ENCODE measurements around the gene PALLD.
A peak's percentile ranks its signal among the peaks of the same experiment; 100 is the strongest.
"Not testable (repeated sequence)": the region's sequence is repeated elsewhere in the genome, so short reads cannot be mapped to it uniquely, and the experiment has no call there.

PALLD gene

DNA sequence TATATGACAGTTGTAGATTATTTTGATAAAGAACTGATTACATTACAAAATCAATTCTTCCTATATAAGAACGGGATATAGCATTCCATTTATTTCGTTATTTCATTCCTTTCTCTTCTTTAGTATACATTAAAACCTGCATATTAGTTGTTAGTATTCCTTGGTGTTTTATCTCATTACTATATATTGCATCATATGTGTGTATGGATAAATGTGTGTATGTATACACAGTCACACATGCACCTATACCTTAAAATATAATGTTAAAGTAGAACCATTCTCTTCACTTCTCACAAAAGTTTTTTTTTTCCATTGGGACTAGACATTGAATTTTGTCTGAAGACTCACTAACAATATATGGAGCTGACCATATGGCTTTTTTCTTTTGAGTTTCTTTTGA lies 5.3 kb upstream of the PALLD start:
- DNase-seq (ENCODE audit: low spot score): no peak

DNA sequence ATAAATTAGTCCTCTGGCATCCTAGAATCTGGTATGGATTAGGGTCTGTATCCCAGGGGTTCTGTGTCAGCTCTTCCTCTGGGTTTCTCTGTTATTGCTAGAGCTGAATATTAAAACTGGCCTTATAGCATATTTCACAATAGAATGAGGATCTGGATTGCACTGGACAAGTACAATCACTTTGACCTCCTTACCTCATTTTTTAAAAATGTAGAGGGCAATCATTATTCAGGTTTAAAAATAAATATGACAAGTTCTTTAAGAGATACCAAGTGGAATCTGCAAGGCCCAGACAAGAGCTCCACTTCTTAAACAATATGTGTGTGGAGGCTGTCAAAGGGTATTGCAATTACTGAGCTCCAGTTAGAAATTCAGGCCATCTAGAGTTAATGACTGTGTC lies 1.4 kb downstream of the PALLD start:
- DNase-seq (ENCODE audit: low spot score): no peak

DNA sequence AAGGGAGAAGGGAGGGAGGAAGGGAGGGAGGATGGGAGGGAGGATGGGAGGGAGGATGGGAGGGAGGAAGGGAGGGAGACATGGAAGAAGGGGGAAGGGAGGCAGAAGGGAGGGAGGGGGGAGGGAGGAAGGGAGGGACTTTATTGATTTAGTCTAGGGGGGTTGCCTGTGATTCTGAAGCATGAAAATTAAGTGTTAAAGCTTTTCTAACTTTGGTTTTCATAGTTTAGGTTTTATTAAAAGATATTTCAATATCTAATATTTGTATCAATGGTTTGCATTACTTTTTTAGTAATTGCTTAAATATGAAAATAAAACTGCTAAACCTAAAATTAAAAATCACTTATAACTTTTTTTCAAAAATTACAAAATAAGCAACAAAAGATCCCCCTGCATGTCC lies 2.4 kb downstream of the PALLD start:
- no peak for DNase-seq (ENCODE audit: low spot score)

DNA sequence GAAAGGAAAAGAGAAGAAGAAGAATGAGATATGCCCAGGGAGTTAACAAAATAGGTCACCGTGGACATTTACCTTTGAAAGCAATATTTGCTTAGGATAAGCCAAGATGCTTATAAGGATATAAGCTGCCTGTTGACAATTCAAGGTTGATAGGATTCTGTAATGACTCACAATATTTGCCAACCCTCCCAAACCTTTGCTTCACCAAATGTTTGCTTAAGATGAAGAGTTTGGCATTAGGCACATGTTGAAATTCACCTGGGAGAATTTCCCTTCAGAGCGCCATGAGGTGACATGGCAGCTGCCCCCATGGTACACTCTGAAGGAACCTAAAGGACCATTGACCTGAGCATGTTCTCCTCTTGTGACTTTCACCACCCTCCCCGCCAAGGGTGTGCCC lies 4.6 kb downstream of the PALLD start:
- DNase-seq (ENCODE audit: low spot score): no peak

DNA sequence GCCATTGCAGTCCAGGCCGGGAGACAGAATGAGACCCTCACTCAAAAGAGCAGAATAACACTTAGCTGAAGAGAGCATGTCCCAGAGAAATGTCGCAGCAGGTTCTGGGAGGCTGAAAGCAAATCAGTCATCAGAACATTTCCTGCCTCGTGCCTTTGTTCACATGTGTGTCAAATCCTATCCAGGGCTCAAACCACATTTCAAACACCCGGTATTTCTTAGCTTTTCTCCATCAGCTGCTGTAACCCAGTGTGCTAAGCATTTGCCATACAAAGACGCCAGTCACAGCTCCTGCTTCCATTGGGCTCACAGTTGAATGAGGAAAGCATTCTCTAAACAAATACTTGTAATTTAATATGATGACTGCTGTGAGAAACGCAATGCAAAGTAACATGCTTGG lies 6.0 kb downstream of the PALLD start:
- DNase-seq (ENCODE audit: low spot score): no peak

DNA sequence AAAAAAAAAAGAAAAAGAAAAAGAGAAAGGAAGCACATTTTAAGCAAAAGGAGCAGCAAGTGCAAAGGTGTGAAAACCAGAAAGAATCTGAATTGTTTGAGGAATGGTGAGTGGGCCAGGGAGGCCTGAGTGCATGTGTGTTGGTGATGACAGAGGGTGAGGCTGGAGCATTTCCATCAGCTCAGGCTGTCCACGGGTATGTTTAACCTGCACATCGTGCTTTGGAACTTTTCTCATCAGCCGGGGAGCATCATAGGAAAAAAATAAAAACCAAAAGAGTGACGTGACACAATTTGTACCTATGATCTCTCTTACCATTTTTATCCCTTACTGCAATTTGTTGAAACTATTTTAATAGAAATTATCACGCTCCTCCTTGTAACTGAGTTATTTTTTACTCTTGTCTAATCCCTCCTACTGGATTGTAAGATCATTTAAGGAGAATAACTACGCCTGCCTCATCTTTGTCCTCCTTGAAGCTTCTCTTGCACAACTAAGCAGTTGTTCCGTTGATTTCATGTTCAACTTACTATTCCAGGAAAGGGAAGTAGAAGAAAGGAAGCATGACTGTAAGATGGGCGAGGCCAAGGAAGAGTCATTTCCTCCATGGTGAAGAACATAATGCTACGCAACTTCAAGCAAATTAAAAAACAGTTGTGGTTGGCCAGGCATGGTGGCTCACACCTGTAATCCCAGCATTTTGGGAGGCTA lies 7.0 kb downstream of the PALLD start:
- peak; percentile 73 for DNase-seq (ENCODE audit: low spot score)

DNA sequence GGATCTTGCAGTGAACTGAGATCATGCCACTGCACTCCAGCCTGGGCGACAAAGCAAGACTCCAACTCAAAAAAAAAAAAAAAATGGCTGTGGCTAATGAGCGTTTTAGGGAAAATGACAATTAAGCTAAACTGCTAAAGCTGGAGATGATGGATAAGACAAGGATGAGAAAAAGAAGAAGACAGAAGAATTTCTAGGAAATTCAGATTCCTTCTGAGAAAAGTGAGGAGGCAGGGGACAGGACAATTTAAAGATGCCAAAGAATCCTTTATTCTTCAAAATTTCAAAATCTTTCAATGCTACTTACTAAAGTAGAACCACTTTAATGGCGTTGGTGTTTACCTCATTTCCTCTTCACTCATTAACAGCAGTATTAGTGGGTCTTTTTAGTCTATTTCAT lies 7.7 kb downstream of the PALLD start:
- no peak for DNase-seq (ENCODE audit: low spot score)

DNA sequence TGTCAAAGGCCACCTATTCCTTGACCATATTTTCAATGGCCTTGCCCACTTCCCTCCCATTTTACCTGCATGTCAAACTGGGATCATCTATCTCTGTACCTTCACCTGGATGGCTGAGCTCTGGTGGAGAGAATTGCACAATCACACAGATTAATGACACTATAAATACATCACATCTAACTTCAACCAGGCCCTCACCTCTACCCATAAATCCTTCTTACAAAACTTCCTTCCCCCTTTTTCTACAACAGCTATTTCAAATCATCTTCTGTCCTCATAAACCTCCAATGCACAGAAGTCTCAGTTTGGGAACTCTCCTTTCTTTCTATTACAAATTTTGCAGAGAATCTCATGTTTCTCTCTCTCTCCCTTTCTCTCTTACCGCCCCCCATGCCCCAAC lies 9.2 kb downstream of the PALLD start:
- DNase-seq (ENCODE audit: low spot score): no peak

DNA sequence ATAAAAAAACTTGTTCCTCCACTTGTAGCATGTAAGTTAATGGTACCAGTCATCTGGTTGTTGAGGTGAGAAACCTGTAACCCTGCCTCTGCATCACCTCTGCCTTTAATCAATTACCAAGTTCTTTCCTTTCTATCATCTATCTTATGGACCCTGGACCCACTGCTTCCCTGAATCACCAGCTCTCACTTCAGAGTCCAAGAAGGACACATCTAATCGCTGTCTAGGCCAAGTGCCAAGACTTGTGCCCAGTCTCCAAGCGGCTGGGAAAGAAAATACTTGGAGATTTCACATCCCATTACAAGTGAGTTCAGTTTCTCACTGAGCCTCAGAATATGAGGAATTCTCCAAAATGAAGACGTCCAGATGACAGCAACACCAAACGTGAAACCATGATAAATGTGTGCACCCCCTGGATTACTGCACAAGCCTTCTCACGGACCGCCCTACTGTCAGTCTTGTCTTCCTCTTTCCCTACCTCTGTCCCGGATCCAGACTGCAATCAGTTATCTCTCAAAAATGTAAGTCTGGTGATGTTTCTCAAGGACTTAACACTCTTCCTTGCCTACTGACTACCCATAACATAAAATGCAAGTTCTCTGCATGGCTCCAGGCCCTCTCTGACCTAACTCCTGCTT lies 10.4 kb downstream of the PALLD start:
- DNase-seq (ENCODE audit: low spot score): no peak

DNA sequence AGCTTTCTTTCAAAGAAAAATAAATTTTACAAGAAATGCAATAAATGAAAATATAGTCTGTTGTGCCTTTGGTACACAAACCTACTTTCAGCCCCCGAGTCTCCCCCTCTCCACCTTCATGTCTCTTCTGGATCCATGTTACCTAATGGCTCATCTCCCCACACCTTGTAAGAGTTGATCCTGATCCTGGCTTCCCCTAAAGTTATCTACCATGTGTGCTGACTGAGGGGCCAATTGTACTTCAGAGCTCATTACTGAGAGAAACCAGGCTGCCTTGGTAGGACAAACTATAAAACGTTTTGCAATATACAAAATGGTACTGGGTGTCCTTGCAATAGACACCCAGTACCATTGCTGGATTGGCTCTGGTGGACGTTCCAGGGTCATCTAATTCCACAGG lies 11.8 kb downstream of the PALLD start:
- DNase-seq (ENCODE audit: low spot score): no peak

DNA sequence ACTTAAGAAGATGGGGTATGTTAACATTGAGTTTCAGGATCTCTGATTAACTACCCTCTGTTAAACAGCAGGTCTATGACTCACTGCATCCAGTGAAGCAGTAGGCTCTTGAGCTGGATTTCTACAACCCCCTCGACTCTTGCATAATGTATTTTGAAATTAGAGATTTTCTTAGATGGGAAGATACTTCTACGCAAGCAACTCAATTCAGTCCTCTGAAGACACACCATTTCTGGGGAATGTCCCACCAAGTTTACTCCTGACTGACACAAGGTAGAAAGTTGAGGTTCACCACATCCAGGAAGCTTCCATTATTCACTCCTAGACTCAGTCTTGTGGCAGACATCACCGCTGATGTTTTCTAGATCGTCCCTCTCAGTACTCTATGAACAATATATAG lies 12.9 kb downstream of the PALLD start:
- DNase-seq (ENCODE audit: low spot score): no peak

DNA sequence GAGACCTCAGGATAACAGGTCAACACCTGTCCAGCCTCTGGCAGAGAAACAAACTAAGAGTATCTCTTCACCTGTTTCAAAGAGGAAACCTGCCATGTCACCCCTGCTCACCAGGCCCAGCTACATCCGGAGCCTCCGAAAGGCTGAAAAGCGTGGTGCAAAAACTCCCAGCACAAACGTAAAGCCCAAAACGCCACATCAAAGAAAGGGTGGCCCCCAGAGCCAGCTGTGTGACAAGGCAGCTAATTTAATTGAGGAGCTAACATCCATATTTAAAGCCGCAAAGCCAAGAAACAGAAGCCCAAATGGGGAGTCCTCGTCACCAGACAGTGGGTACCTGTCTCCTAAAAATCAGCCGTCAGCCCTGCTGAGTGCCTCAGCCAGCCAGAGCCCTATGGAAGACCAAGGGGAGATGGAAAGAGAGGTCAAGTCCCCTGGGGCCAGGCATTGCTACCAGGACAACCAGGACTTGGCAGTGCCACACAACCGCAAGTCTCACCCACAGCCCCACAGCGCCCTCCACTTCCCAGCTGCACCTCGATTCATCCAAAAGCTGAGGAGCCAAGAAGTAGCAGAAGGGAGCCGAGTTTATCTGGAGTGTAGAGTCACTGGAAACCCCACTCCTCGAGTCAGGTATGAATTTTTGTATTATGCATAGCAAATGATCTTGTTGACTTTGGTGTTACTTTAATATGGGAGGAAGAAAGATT lies 15.1 kb downstream of the PALLD start:
- no peak for DNase-seq (ENCODE audit: low spot score)

DNA sequence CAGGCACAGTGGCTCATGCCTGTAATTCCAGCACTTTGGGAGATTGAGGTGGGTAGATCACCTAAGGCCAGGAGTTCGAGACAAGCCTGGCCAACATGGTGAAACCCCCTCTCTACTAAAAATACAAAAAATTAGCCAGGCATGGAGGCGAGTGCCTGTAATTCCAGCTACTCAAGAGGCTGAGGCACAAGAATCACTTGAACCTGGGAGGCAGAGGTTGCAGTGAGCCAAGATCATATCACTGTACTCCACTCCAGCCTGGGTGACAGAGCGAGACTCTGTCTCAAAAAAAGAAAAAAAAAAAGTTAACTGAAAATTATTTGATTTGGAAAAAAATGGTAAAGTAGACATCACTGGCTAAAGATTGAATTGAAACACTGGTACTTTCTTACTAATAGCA lies 17.0 kb downstream of the PALLD start:
- not testable (repeated sequence) for DNase-seq (ENCODE audit: low spot score)

DNA sequence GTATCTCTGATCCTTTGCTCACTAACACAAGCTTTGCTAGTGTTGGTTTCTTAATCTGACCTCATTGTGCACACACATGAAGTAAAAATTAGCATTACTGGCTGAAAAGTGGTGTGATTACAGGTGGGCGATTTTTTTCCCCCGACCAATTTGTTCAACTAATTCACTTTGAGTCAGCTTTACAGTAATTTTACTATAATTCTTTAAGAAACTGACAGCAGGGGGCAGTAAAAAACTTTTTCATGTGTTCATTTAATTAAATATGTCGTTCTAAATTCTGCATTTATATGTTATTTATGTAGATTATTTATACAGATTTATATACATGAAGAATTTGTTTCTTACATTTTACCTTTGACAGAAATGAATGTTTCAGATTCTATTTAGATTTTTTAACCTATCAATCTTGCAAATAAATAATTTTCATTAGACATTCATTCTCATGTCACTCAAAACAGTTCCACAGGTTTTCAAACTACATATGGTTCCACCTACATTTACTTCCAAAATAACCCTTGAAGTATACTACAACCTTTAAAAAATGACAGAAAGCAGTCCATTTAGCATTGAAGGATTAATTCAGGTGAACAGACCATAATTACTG lies 17.5 kb downstream of the PALLD start:
- DNase-seq (ENCODE audit: low spot score): peak; percentile 42

DNA sequence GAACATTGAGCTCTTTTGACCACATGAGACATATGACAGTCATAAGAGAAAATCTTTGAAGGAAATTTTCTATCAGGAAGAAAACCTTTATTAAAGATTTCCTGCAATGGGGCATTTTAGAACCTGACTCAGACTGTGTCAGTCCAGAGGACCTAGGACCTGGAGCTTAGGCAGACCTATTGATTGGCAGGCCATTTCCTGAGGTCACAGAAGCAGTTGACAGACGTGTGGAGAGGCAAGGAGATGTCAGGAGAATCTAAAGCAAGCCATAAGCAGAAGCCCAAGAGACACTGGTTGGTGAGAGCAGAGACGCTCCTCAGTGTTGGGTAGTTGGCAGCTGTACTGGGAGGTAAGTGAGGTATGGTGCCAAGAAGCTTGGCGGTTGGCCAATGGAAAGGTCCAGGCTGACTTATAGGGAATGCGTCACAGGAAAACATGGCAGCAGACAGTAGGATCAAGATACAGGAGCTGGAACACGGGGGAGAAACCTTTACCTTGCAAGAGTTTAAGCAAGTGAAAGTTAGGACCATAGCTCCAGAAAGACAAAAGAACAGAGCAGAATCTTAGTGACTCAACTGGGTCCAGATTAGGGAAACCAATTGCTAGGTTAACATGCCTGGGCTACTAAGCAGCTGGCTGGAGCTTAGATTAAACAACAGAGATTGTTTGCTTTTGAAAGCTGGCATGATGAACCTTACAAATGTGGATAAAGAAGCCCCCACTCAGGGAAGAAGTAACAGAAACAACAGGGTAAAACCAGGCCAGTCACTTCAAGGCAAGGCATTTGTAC lies 18.6 kb downstream of the PALLD start:
- DNase-seq (ENCODE audit: low spot score): no peak

DNA sequence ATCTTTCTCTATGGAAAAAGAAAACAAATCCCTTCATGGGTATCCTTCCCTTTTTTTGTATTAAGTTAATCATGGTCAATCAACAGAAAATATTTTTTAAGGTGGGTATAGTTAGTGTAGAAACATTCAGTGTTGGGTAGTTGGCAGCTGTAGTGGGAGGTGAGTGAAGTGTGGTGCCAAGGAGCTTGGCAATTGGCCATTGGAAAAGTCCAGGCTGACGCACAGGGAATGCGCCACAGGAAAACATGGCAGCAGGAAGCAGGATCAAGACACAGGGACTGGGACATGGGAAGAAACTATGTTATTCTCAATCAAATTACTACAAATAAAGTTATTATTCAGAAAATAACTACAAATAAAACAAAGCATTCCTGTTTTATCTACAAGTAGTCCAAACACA lies 20.0 kb downstream of the PALLD start:
- no peak for DNase-seq (ENCODE audit: low spot score)

DNA sequence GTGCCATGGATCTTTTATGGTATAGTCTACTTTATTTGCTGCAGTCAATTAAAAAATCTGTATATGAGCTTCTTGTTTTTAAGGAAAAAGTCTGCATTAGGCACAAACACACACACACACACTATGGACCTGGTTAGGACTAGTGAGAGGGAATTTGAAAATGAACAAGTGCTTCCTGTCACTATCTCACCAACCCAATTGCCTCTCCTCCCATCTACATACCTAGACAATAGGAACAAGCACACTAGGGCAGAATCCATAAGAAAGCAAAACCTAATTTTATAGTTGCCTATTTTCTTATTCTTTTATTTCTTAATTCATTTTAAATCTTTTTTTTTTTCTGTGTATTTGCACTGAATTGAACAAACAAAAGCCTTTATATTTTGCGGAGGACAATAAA lies 22.7 kb downstream of the PALLD start:
- no peak for DNase-seq (ENCODE audit: low spot score)

DNA sequence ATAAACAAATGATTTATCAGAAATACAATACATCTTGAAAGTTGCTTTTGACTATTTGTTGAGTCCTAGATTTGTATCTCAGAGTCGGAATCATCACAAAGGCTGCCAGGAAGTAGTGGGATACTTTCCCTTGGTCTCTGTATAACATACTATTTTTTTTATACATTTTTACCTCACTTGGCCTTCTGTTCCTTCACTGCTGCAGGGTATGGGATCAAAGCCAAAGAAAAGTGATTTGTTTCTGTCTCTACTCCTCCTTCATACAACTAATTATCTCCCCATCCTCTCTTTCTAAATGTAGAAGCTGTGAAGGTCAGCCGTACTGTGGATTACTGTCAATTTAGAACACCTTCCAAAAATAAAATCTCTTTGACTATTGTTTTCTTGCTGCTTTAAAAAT lies 24.9 kb downstream of the PALLD start:
- DNase-seq (ENCODE audit: low spot score): no peak

DNA sequence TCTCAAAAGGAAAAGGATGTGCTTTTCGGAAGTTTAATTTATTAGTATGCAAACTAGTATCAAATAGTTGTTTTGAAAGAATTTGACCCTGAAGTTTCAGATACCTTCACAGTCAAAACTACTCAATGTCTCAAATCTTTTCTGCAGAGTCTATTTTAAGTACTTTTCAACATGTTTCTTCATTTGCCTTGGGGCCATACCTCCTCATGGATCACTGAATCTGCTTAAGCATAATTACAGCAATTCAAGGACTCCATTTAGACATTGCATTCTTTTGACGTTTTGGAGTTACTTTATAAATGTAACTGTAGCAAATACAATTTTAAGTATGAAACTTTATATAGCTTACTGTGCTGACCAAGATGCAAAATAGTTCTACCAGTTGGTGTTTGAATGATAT lies 25.5 kb downstream of the PALLD start:
- DNase-seq (ENCODE audit: low spot score): no peak

DNA sequence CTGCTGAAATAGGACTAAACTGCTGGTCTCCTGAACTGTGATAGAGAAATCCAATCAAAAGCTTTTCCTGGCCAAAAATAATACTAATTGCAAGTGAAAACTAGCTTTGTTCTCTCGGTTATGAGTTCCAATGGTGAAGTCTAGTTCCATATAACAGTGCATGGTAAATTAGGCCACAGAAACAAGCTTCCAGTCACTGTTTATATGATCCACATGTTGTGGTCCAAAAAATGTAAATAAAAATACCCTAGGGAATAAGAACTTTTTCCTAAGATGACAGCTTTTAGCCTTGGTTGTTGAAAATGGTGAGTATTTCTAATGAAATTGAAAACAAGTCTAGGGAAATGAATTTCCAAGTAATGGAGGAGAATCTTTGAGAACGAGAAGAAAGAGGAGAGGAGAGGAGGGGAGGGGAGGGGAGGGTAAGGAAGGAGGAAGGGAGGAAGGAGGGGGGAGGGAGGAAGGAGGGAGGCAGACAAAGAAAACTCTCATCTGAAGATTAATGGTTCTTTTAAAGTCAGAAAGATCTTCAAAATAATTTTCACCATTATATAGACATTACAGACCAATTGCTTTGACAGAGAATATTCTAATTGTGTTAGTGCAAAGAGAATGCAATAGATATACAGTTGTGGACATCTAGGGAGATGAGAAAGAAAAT lies 26.1 kb downstream of the PALLD start:
- DNase-seq (ENCODE audit: low spot score): no peak

DNA sequence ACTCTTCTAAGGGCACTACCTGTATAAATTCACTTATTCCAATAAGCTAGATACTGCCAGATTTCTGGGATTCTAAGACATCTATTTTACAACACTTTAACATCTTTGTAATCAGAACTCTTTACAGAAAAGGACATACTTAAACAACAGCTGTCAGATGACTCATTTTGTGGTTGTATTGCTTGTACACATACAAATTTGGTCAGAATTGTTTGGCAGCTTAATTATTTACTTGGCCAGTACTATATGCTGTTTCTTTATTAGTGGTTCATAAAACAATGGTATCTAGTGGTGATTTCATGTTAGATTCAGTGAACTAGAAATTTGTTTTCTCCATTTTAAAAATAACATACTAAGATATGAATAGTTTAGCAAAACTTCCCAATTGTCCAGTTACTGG lies 27.2 kb downstream of the PALLD start:
- DNase-seq (ENCODE audit: low spot score): no peak

DNA sequence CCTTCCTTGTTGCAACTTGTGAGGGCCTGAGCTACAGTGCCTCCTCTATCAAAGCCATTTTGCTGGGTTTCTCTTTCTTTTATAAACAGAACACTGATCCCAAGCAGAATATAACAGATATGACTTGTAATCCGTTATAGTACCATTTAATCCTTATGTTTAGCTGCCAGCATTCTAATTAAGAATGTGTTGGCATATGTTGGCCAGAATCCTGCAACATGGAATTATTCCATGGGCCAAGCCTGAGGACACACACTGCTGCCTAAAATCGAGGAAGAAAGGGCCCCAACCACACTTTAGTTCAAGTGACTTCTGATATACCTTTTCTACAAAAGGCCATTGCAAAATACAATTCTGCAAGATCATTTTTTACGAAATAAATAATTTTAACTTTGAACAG lies 28.0 kb downstream of the PALLD start:
- no peak for DNase-seq (ENCODE audit: low spot score)
